PC-3 (cell line): Measurements from ENCODE around the gene LAMA5. TPM values are rescaled to one million over a fixed set of nuclear protein-coding genes. Genes with fewer than 3 reads are reported as not detected.

Source experiments
- ATAC-seq: fragments of 200-7000 bp; cut with Tn5 transposase; 2 replicates; pipeline ENCODE4 v1.9.1; 2020; ENCODE audit warnings: mild to moderate bottlenecking, moderate library complexity
- BruUV-seq: library from RNA; stranded (reverse); fragments of 400-500 nt; replicated peaks from 2 replicates; lab custom pipeline; 2021; lab: Mats Ljungman, UMichigan
- CTCF ChIA-PET: fragments of 300-600 bp; sonication (Branson Sonifier 250); formaldehyde crosslinking; loops from one replicate; lab custom pipeline; 2022; ENCODE audit warnings: antibody characterized with exemption; lab: Charles Lee
- POLR2A ChIA-PET: fragments of 300-600 bp; sonication (Branson Sonifier 250); formaldehyde crosslinking; loops from one replicate; lab custom pipeline; 2022; ENCODE audit warnings: antibody characterized with exemption; ENCODE audit not compliant: unreplicated experiment; lab: Charles Lee
- DNase-seq: peaks from one replicate; pipeline ENCODE4 v3.0.0-alpha.2; 2015
- H2AFZ ChIP-seq: fragments of 300-600 bp; sonication (generic); 2 replicates; pipeline ENCODE4 v1.6.0; 2016; ENCODE audit warnings: antibody characterized with exemption, low read length
- H3F3A ChIP-seq: fragments of 300-600 bp; sonication (generic); one replicate; pipeline ENCODE4 v1.6.0; 2017; ENCODE audit warnings: antibody characterized with exemption, low read length, control low read depth, mild to moderate bottlenecking; ENCODE audit not compliant: unreplicated experiment
- H3K27ac ChIP-seq: fragments of 300-600 bp; sonication (generic); 2 replicates; pipeline ENCODE4 v1.5.1; 2016; ENCODE audit warnings: mild to moderate bottlenecking, low read length
- H3K27me3 ChIP-seq: fragments of 300-600 bp; sonication (generic); 2 replicates; pipeline ENCODE4 v1.6.1; 2016; ENCODE audit warnings: low read length, mixed read lengths
- H3K36me3 ChIP-seq: fragments of 300-600 bp; sonication (generic); 2 replicates; pipeline ENCODE4 v1.6.1; 2016; ENCODE audit warnings: low read depth, mixed run types, low read length, mixed read lengths
- H3K4me1 ChIP-seq: fragments of 300-600 bp; sonication (generic); 2 replicates; pipeline ENCODE4 v1.5.1; 2016; ENCODE audit warnings: low read length; ENCODE audit not compliant: insufficient read depth
- H3K4me2 ChIP-seq: fragments of 300-600 bp; sonication (generic); 2 replicates; pipeline ENCODE4 v1.6.0; 2016; ENCODE audit warnings: low read length
- H3K4me3 ChIP-seq: fragments of 300-600 bp; sonication (generic); 2 replicates; pipeline ENCODE4 v1.5.1; 2016; ENCODE audit warnings: mild to moderate bottlenecking, low read length, mixed read lengths
- H3K79me2 ChIP-seq: fragments of 300-600 bp; sonication (generic); 2 replicates; pipeline ENCODE4 v1.6.1; 2017; ENCODE audit warnings: low read length, mixed read lengths
- H3K9ac ChIP-seq: fragments of 300-600 bp; sonication (generic); 2 replicates; pipeline ENCODE4 v1.6.0; 2016; ENCODE audit warnings: mild to moderate bottlenecking, low read length
- H3K9me2 ChIP-seq: fragments of 300-600 bp; sonication (generic); replicated peaks from 2 replicates; pipeline ENCODE4 v1.6.1; 2016; ENCODE audit warnings: mixed run types, low read length, mixed read lengths
- H3K9me3 ChIP-seq: fragments of 300-600 bp; sonication (generic); 2 replicates; pipeline ENCODE4 v1.6.1; 2016; ENCODE audit warnings: low read length, mixed read lengths
- H4K20me1 ChIP-seq: fragments of 300-600 bp; sonication (generic); 2 replicates; pipeline ENCODE4 v1.6.1; 2016; ENCODE audit warnings: low read length, mixed read lengths
- CTCF ChIP-seq: fragments of 300-600 bp; sonication (generic); conservative IDR thresholded peaks from 2 replicates; pipeline ENCODE4 v1.5.1; 2017; ENCODE audit warnings: antibody characterized with exemption, low read depth, mild to moderate bottlenecking, low read length
- EZH2 ChIP-seq: fragments of 300-600 bp; sonication (generic); IDR thresholded peaks from one replicate; pipeline ENCODE4 v1.6.1; 2017; ENCODE audit warnings: antibody characterized with exemption, mild to moderate bottlenecking, low read length; ENCODE audit not compliant: unreplicated experiment
- EZH2phosphoT487 ChIP-seq: fragments of 300-600 bp; sonication (generic); IDR thresholded peaks from 2 replicates; pipeline ENCODE4 v1.6.1; 2018; ENCODE audit warnings: mild to moderate bottlenecking, antibody characterized with exemption, low read length, borderline replicate concordance
- intact Hi-C: fragments of 100-400 bp; cut with micrococcal nuclease; formaldehyde crosslinking; loops from 2 replicates; pipeline ENCODE4 v1.9.0; 2023
- total RNA-seq: library from RNA; depleted of rRNA; stranded (reverse); fragments of >200 nt; gene quantifications from 2 replicates; pipeline ENCODE4 v1.2.3, GENCODE V29; 2014

Gene LAMA5
- total RNA-seq, 1 experiment from 2014 or later = 196 TPM

- no peak for DNase-seq
- no peak overlapping the region for H3K4me2 ChIP-seq
- H3K36me3 ChIP-seq = no peaks in the 10 kb centered on the region
- no peaks in the 10 kb centered on the region for H4K20me1 ChIP-seq
- intact Hi-C loops = loop anchor here (5.0 kb wide), 1 partner anchor 73 kb away; no protein-coding TSS in a partner anchor
- ChIA-PET POLR2A (no interaction called here), CTCF (no interaction called here)
- H3K27ac ChIP-seq = no peak overlapping the region
- no peak overlapping the region for H3K4me3 ChIP-seq
- no TSS peak for BruUV-seq
- no peak for TF ChIP-seq EZH2
- TF ChIP-seq CTCF = peak; percentile 41; the same call in 1 of the 2 replicates
- H3K4me1 ChIP-seq = peaks cover 7% of the 10 kb centered on the region
- H3K9me3 ChIP-seq = no peaks in the 10 kb centered on the region
- no peaks in the 10 kb centered on the region for H3K9me2 ChIP-seq
- no peaks in the 10 kb centered on the region for H3K27me3 ChIP-seq
- peak; percentile 20; the same call in 1 of the 2 replicates for ATAC-seq
- H2AFZ ChIP-seq = no peak overlapping the region
- H3F3A ChIP-seq = no peaks in the 10 kb centered on the region
- no peak overlapping the region for H3K9ac ChIP-seq
- no peaks in the 10 kb centered on the region for H3K79me2 ChIP-seq
Observed at GRCh38 chr20:62413896-62414481, 46.9 kb upstream of the LAMA5 start.

GRCh38 chr20:62413025-62413570 lies 46.0 kb upstream of the LAMA5 start:
- H3K27ac ChIP-seq = no peak overlapping the region
- no peak overlapping the region for H3K9ac ChIP-seq
- no peak for ATAC-seq
- H3K4me1 ChIP-seq = peaks cover 7% of the 10 kb centered on the region
- H3F3A ChIP-seq = no peaks in the 10 kb centered on the region
- no TSS peak for BruUV-seq
- H4K20me1 ChIP-seq = no peaks in the 10 kb centered on the region
- no peak overlapping the region for H2AFZ ChIP-seq
- no peaks in the 10 kb centered on the region for H3K36me3 ChIP-seq
- H3K9me3 ChIP-seq = no peaks in the 10 kb centered on the region
- POLR2A ChIA-PET = no interaction called here
- no peaks in the 10 kb centered on the region for H3K79me2 ChIP-seq
- no peaks in the 10 kb centered on the region for H3K9me2 ChIP-seq
- TF ChIP-seq CTCF = no peak
- TF ChIP-seq EZH2phosphoT487 = no peak
- TF ChIP-seq EZH2 = no peak
- H3K4me2 ChIP-seq = no peak overlapping the region
- H3K4me3 ChIP-seq = no peak overlapping the region
- no peak for DNase-seq
- intact Hi-C loops = loop anchor here (5.0 kb wide), 1 partner anchor 74 kb away; no protein-coding TSS in a partner anchor
- CTCF ChIA-PET = no interaction called here
- H3K27me3 ChIP-seq = no peaks in the 10 kb centered on the region

GRCh38 chr20:62412194-62413024 lies 45.3 kb upstream of the LAMA5 start:
- no peaks in the 10 kb centered on the region for H3K27me3 ChIP-seq
- ATAC-seq (no peak), DNase-seq (no peak)
- H3K27ac ChIP-seq = no peak overlapping the region
- H3K4me3 ChIP-seq = no peak overlapping the region
- no TSS peak for BruUV-seq
- no peaks in the 10 kb centered on the region for H3K9me3 ChIP-seq
- no peaks in the 10 kb centered on the region for H4K20me1 ChIP-seq
- CTCF ChIA-PET = no interaction called here
- no peaks in the 10 kb centered on the region for H3K9me2 ChIP-seq
- H3K4me1 ChIP-seq = peaks cover 7% of the 10 kb centered on the region
- H3K9ac ChIP-seq = no peak overlapping the region
- no peaks in the 10 kb centered on the region for H3K79me2 ChIP-seq
- H3F3A ChIP-seq = no peaks in the 10 kb centered on the region
- H2AFZ ChIP-seq = no peak overlapping the region
- H3K36me3 ChIP-seq = no peaks in the 10 kb centered on the region
- TF ChIP-seq CTCF (no peak), EZH2 (no peak), EZH2phosphoT487 (no peak)
- no peak overlapping the region for H3K4me2 ChIP-seq
- POLR2A ChIA-PET = no interaction called here
- intact Hi-C loops = loop anchor here (5.0 kb wide), 1 partner anchor 75 kb away; no protein-coding TSS in a partner anchor
